ENCODE results near the gene COL4A6. TPM values are rescaled to one million over a fixed set of nuclear protein-coding genes. Genes with fewer than 3 reads are reported as not detected.

Gene COL4A6
- total RNA-seq, 3 donors from 2014 or later: 6.9 to 13.9 (median 10.7) TPM

GRCh38 chrX:108162265-108162664 lies 276.0 kb downstream of the COL4A6 start:
- H3K36me3 ChIP-seq: no peaks in the 10 kb centered on the region
- no peaks in the 10 kb centered on the region for H3K9me3 ChIP-seq
- peaks cover 0 to 59% of the 10 kb centered on the region in 2 donors for H3K27me3 ChIP-seq
- TF ChIP-seq POLR2A (IDR thresholded peaks at IDR 0.05) (no peak), POLR2AphosphoS5 (IDR thresholded peaks at IDR 0.05) (no peak)
- TF ChIP-seq, protein P1, sequence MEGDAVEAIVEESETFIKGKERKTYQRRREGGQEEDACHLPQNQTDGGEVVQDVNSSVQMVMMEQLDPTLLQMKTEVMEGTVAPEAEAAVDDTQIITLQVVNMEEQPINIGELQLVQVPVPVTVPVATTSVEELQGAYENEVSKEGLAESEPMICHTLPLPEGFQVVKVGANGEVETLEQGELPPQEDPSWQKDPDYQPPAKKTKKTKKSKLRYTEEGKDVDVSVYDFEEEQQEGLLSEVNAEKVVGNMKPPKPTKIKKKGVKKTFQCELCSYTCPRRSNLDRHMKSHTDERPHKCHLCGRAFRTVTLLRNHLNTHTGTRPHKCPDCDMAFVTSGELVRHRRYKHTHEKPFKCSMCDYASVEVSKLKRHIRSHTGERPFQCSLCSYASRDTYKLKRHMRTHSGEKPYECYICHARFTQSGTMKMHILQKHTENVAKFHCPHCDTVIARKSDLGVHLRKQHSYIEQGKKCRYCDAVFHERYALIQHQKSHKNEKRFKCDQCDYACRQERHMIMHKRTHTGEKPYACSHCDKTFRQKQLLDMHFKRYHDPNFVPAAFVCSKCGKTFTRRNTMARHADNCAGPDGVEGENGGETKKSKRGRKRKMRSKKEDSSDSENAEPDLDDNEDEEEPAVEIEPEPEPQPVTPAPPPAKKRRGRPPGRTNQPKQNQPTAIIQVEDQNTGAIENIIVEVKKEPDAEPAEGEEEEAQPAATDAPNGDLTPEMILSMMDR (IDR thresholded peaks at IDR 0.05): no peak
- no peaks in the 10 kb centered on the region for H3K4me1 ChIP-seq
- no peak for DNase-seq (ENCODE audit: low spot score in 2 of 2)
- intact Hi-C loops (cut with DNase I; ENCODE audit: low total_unique reads): no loop called here
- H3K4me3 ChIP-seq: no peak overlapping the region
- no peak overlapping the region for H3K27ac ChIP-seq

- no peaks in the 10 kb centered on the region for H3K36me3 ChIP-seq
- H3K27me3 ChIP-seq: peaks cover 0 to 62% of the 10 kb centered on the region in 2 donors
- H3K27ac ChIP-seq: no peak overlapping the region
- DNase-seq (ENCODE audit: low spot score in 2 of 2): no peak
- TF ChIP-seq POLR2AphosphoS5 (IDR thresholded peaks at IDR 0.05) (no peak), POLR2A (IDR thresholded peaks at IDR 0.05) (no peak)
- TF ChIP-seq, protein P1 (IDR thresholded peaks at IDR 0.05): no peak
- intact Hi-C loops (cut with DNase I; ENCODE audit: low total_unique reads): no loop called here
- H3K4me3 ChIP-seq: no peak overlapping the region
- no peaks in the 10 kb centered on the region for H3K4me1 ChIP-seq
- no peaks in the 10 kb centered on the region for H3K9me3 ChIP-seq
Observed at GRCh38 chrX:108160309-108160708, 277.9 kb downstream of the COL4A6 start.

GRCh38 chrX:108159028-108159670 lies 279.1 kb downstream of the COL4A6 start:
- no peaks in the 10 kb centered on the region for H3K36me3 ChIP-seq
- no peak overlapping the region for H3K4me3 ChIP-seq
- H3K9me3 ChIP-seq: no peaks in the 10 kb centered on the region
- no peaks in the 10 kb centered on the region for H3K4me1 ChIP-seq
- no peak overlapping the region for H3K27ac ChIP-seq
- peaks cover 0 to 65% of the 10 kb centered on the region in 2 donors for H3K27me3 ChIP-seq
- TF ChIP-seq POLR2AphosphoS5 (IDR thresholded peaks at IDR 0.05) (no peak), POLR2A (IDR thresholded peaks at IDR 0.05) (no peak)
- TF ChIP-seq, protein P1 (IDR thresholded peaks at IDR 0.05): no peak
- no peak for DNase-seq (ENCODE audit: low spot score in 2 of 2)
- intact Hi-C loops (cut with DNase I; ENCODE audit: low total_unique reads): no loop called here

DNA sequence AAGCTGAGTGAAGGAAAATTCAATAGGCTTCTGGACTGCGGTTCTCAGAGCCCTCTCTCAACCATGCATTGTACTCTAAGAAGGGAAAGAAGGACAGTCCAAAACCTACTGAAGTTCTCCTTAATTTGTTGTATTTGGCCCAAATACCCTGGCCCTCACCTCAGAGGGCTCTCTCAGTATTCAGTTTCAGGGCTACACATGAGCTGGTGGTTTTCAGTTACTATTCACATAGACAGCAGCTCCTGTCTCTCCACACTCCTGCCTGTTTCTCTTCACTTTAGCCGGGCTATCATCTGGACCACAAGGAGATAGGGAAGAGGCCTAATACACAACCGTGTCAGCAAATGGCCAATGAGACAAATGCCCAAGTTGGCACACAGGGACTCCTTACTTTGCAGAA lies 280.6 kb downstream of the COL4A6 start:
- TF ChIP-seq, protein P1 (IDR thresholded peaks at IDR 0.05): no peak
- TF ChIP-seq POLR2A (IDR thresholded peaks at IDR 0.05) (no peak), POLR2AphosphoS5 (IDR thresholded peaks at IDR 0.05) (no peak)
- intact Hi-C loops (cut with DNase I; ENCODE audit: low total_unique reads): no loop called here
- Histone ChIP-seq H3K36me3 (no peaks in the 10 kb centered on the region), H3K27me3 (peaks cover 0 to 57% of the 10 kb centered on the region in 2 donors), H3K4me1 (no peaks in the 10 kb centered on the region), H3K27ac (no peak overlapping the region), H3K9me3 (no peaks in the 10 kb centered on the region), H3K4me3 (no peak overlapping the region)
- no peak for DNase-seq (ENCODE audit: low spot score in 2 of 2)

- H3K27me3 ChIP-seq: peaks cover 0 to 59% of the 10 kb centered on the region in 2 donors
- no peak for DNase-seq (ENCODE audit: low spot score in 2 of 2)
- H3K9me3 ChIP-seq: no peaks in the 10 kb centered on the region
- no peaks in the 10 kb centered on the region for H3K36me3 ChIP-seq
- intact Hi-C loops (cut with DNase I; ENCODE audit: low total_unique reads): no loop called here
- H3K4me3 ChIP-seq: no peak overlapping the region
- no peak overlapping the region for H3K27ac ChIP-seq
- H3K4me1 ChIP-seq: no peaks in the 10 kb centered on the region
- TF ChIP-seq, protein P1 (IDR thresholded peaks at IDR 0.05): no peak
- TF ChIP-seq POLR2A (IDR thresholded peaks at IDR 0.05): no peak
- no peak for TF ChIP-seq POLR2AphosphoS5 (IDR thresholded peaks at IDR 0.05)
Observed at GRCh38 chrX:108156934-108157466, 281.2 kb downstream of the COL4A6 start.

All from breast epithelium (tissue), 4 donors.